Hepatocyte (in vitro differentiated cells): ENCODE results near the gene LRRFIP1. TPM values are rescaled to one million over a fixed set of nuclear protein-coding genes. Genes with fewer than 3 reads are reported as not detected.

Source experiments
- DNase-seq: peaks from one replicate; pipeline ENCODE4 v3.0.0-alpha.2; 2016; ENCODE audit warnings: low spot score
- H2AFZ ChIP-seq: fragments of 200-600 bp; sonication (generic); 2 replicates; pipeline ENCODE4 v1.6.0; 2016; ENCODE audit warnings: antibody characterized with exemption, mild to moderate bottlenecking
- H3K27ac ChIP-seq: fragments of 200-600 bp; sonication (generic); 2 replicates; pipeline ENCODE4 v1.5.1; 2016; ENCODE audit warnings: mild to moderate bottlenecking
- H3K27me3 ChIP-seq: fragments of 200-600 bp; sonication (generic); 2 replicates; pipeline ENCODE4 v1.6.1; 2016
- H3K36me3 ChIP-seq: fragments of 200-600 bp; sonication (generic); replicated peaks from 2 replicates; pipeline ENCODE4 v1.5.1; 2016; ENCODE audit warnings: low read depth; ENCODE audit not compliant: insufficient read depth
- H3K4me1 ChIP-seq: fragments of 200-600 bp; sonication (generic); 2 replicates; pipeline ENCODE4 v1.5.1; 2016; ENCODE audit warnings: mild to moderate bottlenecking, moderate library complexity; ENCODE audit not compliant: insufficient read depth
- H3K4me2 ChIP-seq: fragments of 200-600 bp; sonication (generic); 2 replicates; pipeline ENCODE4 v1.6.0; 2016
- H3K4me3 ChIP-seq: fragments of 200-600 bp; sonication (generic); 2 replicates; pipeline ENCODE4 v1.5.1; 2016; ENCODE audit warnings: mild to moderate bottlenecking
- H3K79me2 ChIP-seq: fragments of 200-600 bp; sonication (generic); 2 replicates; pipeline ENCODE4 v1.6.0; 2017; ENCODE audit warnings: mild to moderate bottlenecking
- H3K9me2 ChIP-seq: fragments of 200-600 bp; sonication (generic); replicated peaks from 2 replicates; pipeline ENCODE4 v1.6.0; 2017; ENCODE audit warnings: mild to moderate bottlenecking; ENCODE audit not compliant: insufficient read depth
- H3K9me3 ChIP-seq: fragments of 200-600 bp; sonication (generic); 2 replicates; pipeline ENCODE4 v1.5.1; 2016; ENCODE audit warnings: low read depth, mild to moderate bottlenecking
- H4K20me1 ChIP-seq: fragments of 200-600 bp; sonication (generic); 2 replicates; pipeline ENCODE4 v1.6.0; 2016; ENCODE audit warnings: mild to moderate bottlenecking; ENCODE audit not compliant: insufficient read depth, poor library complexity, severe bottlenecking
- CTCF ChIP-seq: fragments of 200-600 bp; sonication (generic); IDR thresholded peaks from 2 replicates; pipeline ENCODE4 v1.5.1; 2016; ENCODE audit warnings: antibody characterized with exemption, mild to moderate bottlenecking; ENCODE audit not compliant: poor library complexity
- EZH2 ChIP-seq: fragments of 200-600 bp; sonication (generic); IDR thresholded peaks from 2 replicates; pipeline ENCODE4 v1.6.1; 2016; ENCODE audit warnings: antibody characterized with exemption, mild to moderate bottlenecking, borderline replicate concordance
- EZH2phosphoT487 ChIP-seq: fragments of 200-600 bp; sonication (generic); IDR thresholded peaks from one replicate; pipeline ENCODE4 v1.6.1; 2018; ENCODE audit warnings: antibody characterized with exemption, mild to moderate bottlenecking, low read depth, moderate library complexity; ENCODE audit not compliant: unreplicated experiment, severe bottlenecking
- WGBS: methylation state at CpG from one replicate; pipeline ENCODE4 v1.1.6; 2016; ENCODE audit warnings: low lambda C conversion rate; ENCODE audit errors: missing lambda C conversion rate; 5-methylcytosine and 5-hydroxymethylcytosine counted together
- polyA plus RNA-seq: library from polyadenylated mRNA; unstranded; fragments of >200 nt; fragmentation: Nextera tagmentation; extraction: Ambion mirVana; gene quantifications from 2 replicates; pipeline ENCODE4 v1.2.1, GENCODE V29; 2016
- total RNA-seq: library from RNA; depleted of rRNA; stranded (reverse); fragments of >200 nt; gene quantifications from 2 replicates; pipeline ENCODE4 v1.2.3, GENCODE V29; 2014

Gene LRRFIP1
- total and polyA plus RNA-seq, 2 experiments from 2014 or later, result 42.7 to 64.1 TPM

GRCh38 chr2:237669628-237670392, 42.4 kb downstream of the LRRFIP1 start:
- WGBS, result 51% methylated on average over 21 of the region's 21 CpGs
- peak overlapping the region; percentile 55 for H3K27ac ChIP-seq

GRCh38 chr2:237670641-237671040, 43.3 kb downstream of the LRRFIP1 start:
- H3K27ac ChIP-seq, result peak overlapping the region; percentile 55
- 78% methylated on average over 14 of the region's 14 CpGs for WGBS
- H3K4me1 ChIP-seq, result peaks cover 19% of the 10 kb centered on the region
- no peak overlapping the region for H2AFZ ChIP-seq
- H3K27me3 ChIP-seq, result no peaks in the 10 kb centered on the region
- H3K4me2 ChIP-seq, result no peak overlapping the region
- H3K79me2 ChIP-seq, result peaks cover 11% of the 10 kb centered on the region
- H3K9me3 ChIP-seq, result no peaks in the 10 kb centered on the region
- H3K36me3 ChIP-seq, result no peaks in the 10 kb centered on the region
- H3K4me3 ChIP-seq, result no peak overlapping the region
- no peak for DNase-seq
- H3K9me2 ChIP-seq, result no peaks in the 10 kb centered on the region
- TF ChIP-seq EZH2phosphoT487, result no peak
- H4K20me1 ChIP-seq, result no peaks in the 10 kb centered on the region

More at GRCh38 chr2:237669628-237670392, 42.4 kb downstream of the LRRFIP1 start:
- no peaks in the 10 kb centered on the region for H4K20me1 ChIP-seq
- H3K79me2 ChIP-seq, result peaks cover 7% of the 10 kb centered on the region
- no peak for TF ChIP-seq CTCF
- no peak for TF ChIP-seq EZH2phosphoT487
- TF ChIP-seq EZH2, result no peak
- H2AFZ ChIP-seq, result no peak overlapping the region
- H3K27me3 ChIP-seq, result no peaks in the 10 kb centered on the region
- peak overlapping the region; percentile 15 for H3K4me2 ChIP-seq
- H3K36me3 ChIP-seq, result no peaks in the 10 kb centered on the region
- H3K4me1 ChIP-seq, result peaks cover 19% of the 10 kb centered on the region
- H3K9me2 ChIP-seq, result no peaks in the 10 kb centered on the region
- H3K4me3 ChIP-seq, result no peak overlapping the region
- peak; percentile 67 for DNase-seq
- H3K9me3 ChIP-seq, result no peaks in the 10 kb centered on the region

- TF ChIP-seq CTCF, result no peak
- TF ChIP-seq EZH2phosphoT487, result no peak
- no peak for TF ChIP-seq EZH2
- H3K9me3 ChIP-seq, result no peaks in the 10 kb centered on the region
- no peaks in the 10 kb centered on the region for H3K36me3 ChIP-seq
- no peak for DNase-seq
- H3K4me1 ChIP-seq, result peaks cover 19% of the 10 kb centered on the region
- 92% methylated on average over 7 of the region's 7 CpGs for WGBS
- H3K4me2 ChIP-seq, result no peak overlapping the region
- no peak overlapping the region for H2AFZ ChIP-seq
- H4K20me1 ChIP-seq, result no peaks in the 10 kb centered on the region
- no peaks in the 10 kb centered on the region for H3K27me3 ChIP-seq
- peaks cover 21% of the 10 kb centered on the region for H3K79me2 ChIP-seq
- H3K9me2 ChIP-seq, result no peaks in the 10 kb centered on the region
- H3K4me3 ChIP-seq, result no peak overlapping the region
- H3K27ac ChIP-seq, result no peak overlapping the region
Measured at GRCh38 chr2:237671466-237672138, 44.2 kb downstream of the LRRFIP1 start.

- no peaks in the 10 kb centered on the region for H3K9me3 ChIP-seq
- no peaks in the 10 kb centered on the region for H3K36me3 ChIP-seq
- no peaks in the 10 kb centered on the region for H4K20me1 ChIP-seq
- no peaks in the 10 kb centered on the region for H3K27me3 ChIP-seq
- peaks cover 19% of the 10 kb centered on the region for H3K4me1 ChIP-seq
- TF ChIP-seq EZH2phosphoT487 (no peak), EZH2 (no peak), CTCF (no peak)
- H3K9me2 ChIP-seq, result no peaks in the 10 kb centered on the region
- no peak overlapping the region for H3K4me2 ChIP-seq
- DNase-seq, result no peak
- H3K4me3 ChIP-seq, result no peak overlapping the region
- 80% methylated on average over 8 of the region's 8 CpGs for WGBS
- no peak overlapping the region for H2AFZ ChIP-seq
- peaks cover 21% of the 10 kb centered on the region for H3K79me2 ChIP-seq
- H3K27ac ChIP-seq, result no peak overlapping the region
Measured at GRCh38 chr2:237672731-237673129, 45.3 kb downstream of the LRRFIP1 start.
